HG03025 (cell line): Measurements from ENCODE around the gene BAIAP2L1.

Source experiments
- ATAC-seq: cut with Tn5 transposase; IDR thresholded peaks from one replicate; pipeline ENCODE4 v1.9.1; 2021; ENCODE audit warnings: mild to moderate bottlenecking, moderate library complexity; ENCODE audit not compliant: unreplicated experiment, low FRiP score

The BAIAP2L1 gene

GRCh38 chr7:98250789-98251188 is 150.1 kb downstream of the BAIAP2L1 start:
- no peak for ATAC-seq

DNA sequence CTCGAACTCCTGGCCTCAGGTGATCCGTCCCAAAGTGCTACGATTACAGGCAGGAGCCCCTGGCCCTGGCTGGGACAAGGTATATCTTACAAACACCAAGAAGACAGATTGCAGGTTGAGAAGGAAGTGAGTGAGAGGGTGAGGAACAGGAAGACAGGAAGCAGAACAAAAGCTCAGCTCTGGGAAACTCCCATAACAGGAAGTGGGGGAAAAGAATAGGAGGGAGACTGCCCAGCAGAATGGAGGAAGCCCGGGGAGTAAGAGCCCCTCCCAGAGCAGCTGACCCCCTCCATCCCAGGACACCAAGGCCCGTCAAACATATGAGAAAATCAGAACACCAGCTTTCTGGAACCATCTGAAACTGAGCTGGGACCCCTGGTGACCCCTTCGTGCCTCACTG is 151.8 kb downstream of the BAIAP2L1 start:
- no peak for ATAC-seq

DNA sequence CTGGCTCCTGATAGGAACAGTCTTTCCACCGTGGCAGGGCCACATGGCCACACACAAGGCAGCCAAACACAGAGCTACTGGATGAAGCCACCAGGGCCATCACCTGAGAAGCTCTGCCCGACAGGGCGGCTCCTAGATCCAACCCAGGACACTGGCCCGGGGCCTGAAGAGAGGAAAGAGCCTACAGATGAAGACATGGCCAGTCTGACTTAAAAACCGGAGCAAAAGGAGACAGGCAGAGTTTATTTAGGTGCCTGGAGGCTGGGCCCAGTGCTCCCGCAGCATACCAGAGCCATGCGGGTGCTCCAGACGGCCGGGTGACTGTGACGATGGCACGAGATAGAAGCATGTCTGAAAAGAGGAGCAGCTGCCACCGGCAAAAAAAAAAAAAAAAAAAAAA is 152.7 kb downstream of the BAIAP2L1 start:
- ATAC-seq, result no peak

DNA sequence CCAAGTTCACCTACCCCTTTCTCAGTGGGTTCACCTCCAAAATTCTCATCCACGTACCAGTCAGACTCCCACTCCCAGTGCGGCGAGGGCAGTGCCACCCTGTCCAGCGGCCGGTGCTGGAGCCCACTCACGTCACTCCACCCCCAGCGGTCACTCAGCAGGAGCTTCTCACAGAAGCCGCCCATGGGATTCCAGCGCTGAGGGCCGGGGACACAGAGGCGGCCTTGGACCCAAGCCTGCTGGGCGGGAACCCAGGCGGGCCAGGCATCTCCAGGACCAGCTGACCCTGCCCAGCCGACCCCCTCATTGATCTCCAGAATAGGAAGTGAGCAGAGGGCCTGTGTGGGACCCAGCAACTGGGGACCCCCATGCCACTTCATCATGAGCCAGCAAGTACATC is 156.0 kb downstream of the BAIAP2L1 start:
- no peak for ATAC-seq

- ATAC-seq, result no peak
Measured at GRCh38 chr7:98242934-98243333, 158.0 kb downstream of the BAIAP2L1 start.

GRCh38 chr7:98242342-98242741 is 158.5 kb downstream of the BAIAP2L1 start:
- ATAC-seq, result no peak

DNA sequence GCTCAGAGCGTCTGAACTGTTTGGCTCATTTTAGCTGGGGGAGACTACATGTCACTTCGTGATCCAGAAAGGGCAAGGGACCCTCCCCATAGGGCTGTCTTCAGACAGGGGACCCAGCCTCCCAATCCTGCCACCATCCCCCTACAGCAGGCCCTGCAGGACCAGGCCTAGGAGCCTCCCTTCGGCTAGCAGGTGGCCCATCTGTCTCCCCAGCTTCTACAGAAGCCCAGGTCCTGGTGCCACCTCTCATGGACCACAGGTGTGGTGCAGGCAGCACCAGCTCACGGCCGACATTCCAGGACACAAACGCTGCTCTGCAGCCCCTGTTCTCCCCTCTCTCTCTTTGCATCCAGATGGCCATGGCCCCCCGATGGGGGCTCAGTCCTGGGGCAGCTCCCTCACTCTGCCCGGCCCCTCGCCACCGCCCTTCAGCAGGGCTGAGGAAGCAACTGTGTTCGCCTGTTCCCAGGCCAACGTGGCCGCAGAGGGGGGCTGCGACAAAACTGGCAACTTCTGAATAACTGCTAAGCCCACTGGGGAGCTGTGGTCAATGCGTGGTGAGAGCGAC is 159.1 kb downstream of the BAIAP2L1 start:
- ATAC-seq, result no peak
